Activated naive CD4-positive, alpha-beta T cell treated with anti-CD3 and anti-CD28 coated beads, Interleukin-2, amount 50 U/mL, for 16 hours (primary cell): ENCODE measurements around the gene CYP27A1.
A peak's percentile ranks its signal among the peaks of the same experiment; 100 is the strongest.
"Not testable (repeated sequence)": the region's sequence is repeated elsewhere in the genome, so short reads cannot be mapped to it uniquely, and the experiment has no call there.

Source experiments
- DNase-seq: peaks from one replicate; pipeline ENCODE4 v3.0.0-alpha.2; 2020

CYP27A1 gene

GRCh38 chr2:218832520-218832919 is 50.6 kb downstream of the CYP27A1 start:
- no peak for DNase-seq

- DNase-seq: no peak
Measured at GRCh38 chr2:218833023-218833609, 51.2 kb downstream of the CYP27A1 start.

GRCh38 chr2:218834685-218835084 is 52.7 kb downstream of the CYP27A1 start:
- DNase-seq: no peak

GRCh38 chr2:218837495-218837894 is 55.5 kb downstream of the CYP27A1 start:
- no peak for DNase-seq

DNA sequence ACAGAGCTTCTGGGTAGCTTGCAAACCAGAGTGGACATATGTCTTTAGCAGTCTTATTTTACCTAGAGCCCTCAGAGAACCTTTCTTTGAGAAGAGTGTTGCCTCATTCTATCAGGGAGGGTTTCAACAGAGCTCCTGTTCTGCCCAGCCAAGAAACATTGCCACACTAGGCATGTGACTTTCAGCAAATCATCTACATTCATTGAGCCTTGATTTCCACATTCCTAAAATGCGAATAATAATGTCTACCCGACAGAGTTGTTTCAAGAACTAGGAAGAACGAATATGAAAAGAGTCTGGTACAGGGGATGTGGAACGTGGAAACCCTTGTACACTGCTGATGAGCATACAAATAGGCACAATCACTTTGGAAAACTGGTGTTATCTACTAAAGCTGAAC is 57.5 kb downstream of the CYP27A1 start:
- no peak for DNase-seq

DNA sequence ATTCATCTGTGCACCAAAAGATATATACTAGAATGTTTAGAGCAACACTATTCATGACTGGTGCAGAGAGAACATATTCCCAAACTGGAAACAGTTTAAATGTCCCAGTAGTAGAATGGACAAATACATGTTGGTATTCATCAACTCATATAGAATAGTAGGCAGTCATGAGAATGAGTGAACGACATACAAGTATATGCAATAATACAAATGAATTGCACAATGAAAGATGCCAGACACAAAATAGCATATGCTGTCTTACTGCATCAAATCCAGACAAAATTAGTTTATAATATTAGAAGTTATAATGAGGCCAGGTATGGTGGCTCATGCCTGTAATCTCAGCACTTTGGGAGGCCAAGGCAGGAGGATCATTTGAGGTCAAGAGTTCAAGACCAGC is 57.9 kb downstream of the CYP27A1 start:
- no peak for DNase-seq

DNA sequence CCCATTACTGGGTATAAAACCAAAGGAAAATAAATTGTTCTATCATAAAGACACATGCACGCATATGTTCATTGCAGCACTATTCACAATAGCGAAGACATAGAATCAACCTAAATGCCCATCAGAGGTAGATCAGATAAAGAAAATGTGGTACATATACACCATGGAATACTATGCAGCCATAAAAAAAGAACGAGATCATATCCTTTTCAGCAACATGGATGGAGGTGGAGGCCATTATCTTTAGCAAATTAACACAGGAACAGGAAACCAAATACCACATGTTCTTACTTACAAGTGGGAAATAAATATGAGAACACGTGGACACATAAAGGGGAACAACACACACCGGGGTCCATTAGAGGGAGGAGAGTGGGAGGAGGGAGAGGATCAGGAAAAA is 62.4 kb downstream of the CYP27A1 start:
- not testable (repeated sequence) for DNase-seq

GRCh38 chr2:218846963-218847362 is 65.0 kb downstream of the CYP27A1 start:
- not testable (repeated sequence) for DNase-seq

GRCh38 chr2:218849721-218850120 is 67.8 kb downstream of the CYP27A1 start:
- no peak for DNase-seq

DNA sequence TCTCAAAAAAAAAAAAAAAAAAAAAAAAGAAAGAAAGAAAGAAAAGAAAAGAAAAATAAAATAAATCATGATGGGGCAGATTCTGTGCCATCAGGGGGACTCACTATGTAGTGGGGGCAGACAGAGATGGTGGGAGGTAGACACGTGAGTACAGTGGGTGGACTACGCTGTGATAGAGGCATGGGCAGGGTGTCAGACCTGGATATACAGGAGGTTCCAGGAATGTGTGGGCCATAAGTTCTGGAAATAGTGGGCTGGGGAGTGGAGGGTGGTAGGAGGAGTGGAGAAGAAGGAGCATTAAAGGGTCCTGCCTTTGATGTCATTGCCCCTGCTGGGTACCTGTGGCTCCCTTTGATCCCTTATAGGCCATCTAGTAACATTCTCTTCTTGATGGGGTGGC is 68.8 kb downstream of the CYP27A1 start:
- no peak for DNase-seq

DNA sequence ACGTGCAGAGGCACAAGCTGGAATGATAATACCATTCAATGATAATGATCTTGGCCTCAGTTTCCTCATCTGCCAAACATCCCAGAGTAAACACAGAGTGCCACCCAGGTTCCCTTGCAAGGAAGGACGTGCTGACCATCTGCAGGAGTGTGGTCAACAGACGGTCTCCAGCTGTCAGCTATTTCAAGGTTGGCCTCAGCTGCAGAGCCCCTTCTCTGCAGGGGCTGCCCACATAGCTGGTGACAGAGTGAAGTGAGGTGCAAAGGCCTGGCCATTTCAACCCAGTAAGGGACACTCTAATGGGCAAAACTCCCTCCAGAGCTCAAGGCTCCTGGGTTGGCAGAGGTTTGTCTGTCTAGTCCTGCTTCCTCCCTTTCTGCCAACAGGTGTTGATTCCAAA is 69.3 kb downstream of the CYP27A1 start:
- DNase-seq: no peak

GRCh38 chr2:218852911-218853667 is 71.1 kb downstream of the CYP27A1 start:
- peak; percentile 66 for DNase-seq

DNA sequence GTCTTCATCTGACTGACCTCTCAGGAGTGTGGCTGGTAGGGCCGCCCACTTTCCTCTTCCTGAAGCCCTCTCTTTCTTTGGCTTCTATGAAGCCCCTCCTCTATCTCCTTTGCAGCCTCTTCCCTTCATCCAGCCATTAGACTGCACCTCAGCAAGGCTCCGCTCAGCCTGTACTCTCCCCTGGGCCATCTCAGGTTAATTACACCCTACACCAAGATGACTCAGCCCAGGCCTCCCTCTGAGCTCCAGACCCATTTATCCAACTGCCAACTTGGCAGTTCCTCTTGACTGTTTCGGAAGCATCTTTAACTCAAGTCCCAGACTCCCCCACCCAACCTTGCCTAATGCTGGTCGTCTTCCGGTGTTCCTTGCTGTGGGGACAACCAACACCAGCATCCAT is 71.8 kb downstream of the CYP27A1 start:
- no peak for DNase-seq

GRCh38 chr2:218854860-218855259 is 72.9 kb downstream of the CYP27A1 start:
- DNase-seq: no peak

GRCh38 chr2:218855305-218856166 is 73.6 kb downstream of the CYP27A1 start:
- no peak for DNase-seq

GRCh38 chr2:218856167-218856895 is 74.4 kb downstream of the CYP27A1 start:
- no peak for DNase-seq

DNA sequence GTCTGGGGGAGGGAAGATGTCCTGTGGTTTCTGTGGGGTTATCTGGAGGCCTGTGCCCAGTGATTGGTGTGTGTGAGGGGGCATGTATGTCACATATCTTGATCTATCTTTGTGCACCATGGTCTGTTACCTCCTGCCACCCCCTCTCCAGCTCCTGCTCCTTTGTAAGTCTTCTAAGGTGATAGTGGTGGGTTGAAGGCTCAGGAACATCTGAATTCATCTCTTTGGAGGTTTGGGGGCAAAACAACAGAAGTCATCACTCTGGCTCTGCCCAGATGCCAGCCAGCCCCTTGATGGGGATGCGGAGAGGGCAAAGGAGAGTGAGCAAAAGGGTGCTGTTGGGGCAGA is 74.9 kb downstream of the CYP27A1 start:
- DNase-seq: no peak

- DNase-seq: no peak
Measured at GRCh38 chr2:218857371-218858137, 75.6 kb downstream of the CYP27A1 start.

DNA sequence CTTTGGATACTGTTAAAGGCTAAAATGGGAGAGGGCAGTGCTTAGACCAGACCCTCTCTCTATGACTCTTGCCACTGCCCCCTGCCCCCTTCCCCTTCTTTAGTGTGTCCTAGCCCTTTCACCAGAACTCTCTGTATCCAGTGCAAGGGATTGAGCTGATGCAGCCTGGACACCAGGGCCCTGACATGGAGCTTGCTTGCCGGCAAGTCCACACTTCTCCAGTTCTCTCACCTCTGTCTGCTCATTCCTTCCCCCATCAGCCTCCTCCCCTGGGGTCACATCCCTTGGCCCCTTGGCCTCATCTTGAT is 76.1 kb downstream of the CYP27A1 start:
- no peak for DNase-seq

DNA sequence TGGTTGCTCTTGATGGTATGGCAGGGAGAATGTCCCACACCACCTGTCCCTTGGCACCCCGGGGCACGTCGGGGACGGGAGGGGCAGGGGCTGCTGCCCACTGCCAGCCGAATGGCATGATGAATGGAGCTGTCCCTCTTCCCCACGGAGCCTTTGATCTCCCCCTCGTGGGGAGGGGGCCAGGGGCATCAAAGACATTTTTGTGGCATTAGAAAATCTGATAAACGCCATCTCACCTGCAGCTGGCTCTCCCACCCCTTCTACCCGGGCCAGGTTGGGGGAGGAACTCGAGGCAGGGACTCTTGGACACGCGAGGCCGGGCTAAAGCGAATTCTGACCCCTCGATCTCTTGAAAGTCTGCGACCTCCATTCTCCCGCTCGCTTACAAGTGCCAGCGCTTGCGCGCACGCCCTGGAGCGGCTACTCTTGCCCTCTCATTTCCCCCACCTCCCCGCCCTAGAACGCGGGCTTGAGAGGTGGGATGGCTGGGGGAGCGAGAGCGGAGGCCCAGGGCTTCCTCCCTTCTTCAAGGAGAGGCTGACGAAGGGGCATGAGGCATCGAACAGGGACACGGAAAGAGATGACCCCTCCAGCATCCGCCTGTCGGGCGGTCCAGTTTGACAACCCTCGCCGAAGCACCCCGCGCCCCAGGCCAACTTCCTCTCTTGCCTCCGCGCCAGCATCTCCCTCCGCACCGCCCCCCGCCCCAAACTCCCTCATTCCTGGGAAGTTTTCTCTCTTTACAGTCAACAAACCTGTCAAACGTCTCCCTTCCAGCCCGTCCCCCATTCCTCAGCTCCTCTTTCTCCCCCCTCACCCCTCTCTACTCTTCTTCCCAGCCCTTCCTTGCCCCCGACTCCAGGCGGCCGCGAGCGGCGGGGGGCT is 77.0 kb downstream of the CYP27A1 start:
- DNase-seq: no peak

- DNase-seq: no peak
Measured at GRCh38 chr2:218859556-218859987, 77.6 kb downstream of the CYP27A1 start, which contains the start of gene WNT6. TSS of gene WNT6 (plus strand) at chr2:218859805. CDS start at chr2:218860038, 233 bp downstream.
